Suprapubic skin (tissue), 3 donors: ENCODE data around the gene NDUFAF5.

ENCODE experiments used
- CTCF ChIP-seq, 2 donors: fragments of 200-600 bp in 1 of 2; fragments of 450-650 bp in 1 of 2; sonication (generic) in 1 of 2; IDR thresholded peaks; one replicate each; pipeline ENCODE4 v1.5.1; 2016 to 2019; ENCODE audit warnings: antibody characterized with exemption in 2 of 2, mild to moderate bottlenecking in 1 of 2, moderate library complexity in 1 of 2
- POLR2A ChIP-seq, 2 donors: fragments of 450-650 bp; IDR thresholded peaks; one replicate each; pipeline ENCODE4 v1.6.1; 2017; ENCODE audit warnings: antibody characterized with exemption in 2 of 2, mild to moderate bottlenecking in 2 of 2, moderate library complexity in 2 of 2

- TF ChIP-seq CTCF (IDR thresholded peaks at IDR 0.05) (no peak), POLR2A (IDR thresholded peaks at IDR 0.05) (no peak)
These were observed 31.3 kb upstream of the NDUFAF5 start for GRCh38 chr20:13753436-13754036.
